Endothelial cell (in vitro differentiated cells): ENCODE results near the gene EVA1C. TPM values are rescaled to one million over a fixed set of nuclear protein-coding genes. Genes with fewer than 3 reads are reported as not detected.
A peak's percentile ranks its signal among the peaks of the same experiment; 100 is the strongest.
"Not testable (repeated sequence)": the region's sequence is repeated elsewhere in the genome, so short reads cannot be mapped to it uniquely, and the experiment has no call there.

Source experiments
- DNase-seq: peaks from one replicate; pipeline ENCODE4 v3.0.0; 2021; ENCODE audit warnings: low spot score
- H3K27ac Mint-ChIP-seq: one replicate; pipeline ENCODE4 v1.8.0; 2021; ENCODE audit warnings: mixed read lengths, inconsistent platforms; ENCODE audit not compliant: unreplicated experiment
- H3K27me3 Mint-ChIP-seq: one replicate; pipeline ENCODE4 v1.8.0; 2021; ENCODE audit warnings: mild to moderate bottlenecking, moderate library complexity, mixed read lengths, inconsistent platforms; ENCODE audit not compliant: unreplicated experiment
- H3K36me3 Mint-ChIP-seq: one replicate; pipeline ENCODE4 v1.8.0; 2021; ENCODE audit warnings: mild to moderate bottlenecking, low read depth, mixed read lengths, inconsistent platforms; ENCODE audit not compliant: unreplicated experiment
- H3K4me1 Mint-ChIP-seq: one replicate; pipeline ENCODE4 v1.8.0; 2021; ENCODE audit warnings: mild to moderate bottlenecking, mixed read lengths, inconsistent platforms; ENCODE audit not compliant: unreplicated experiment
- H3K4me3 Mint-ChIP-seq: one replicate; pipeline ENCODE4 v1.8.0; 2021; ENCODE audit warnings: mild to moderate bottlenecking, mixed read lengths, inconsistent platforms; ENCODE audit not compliant: unreplicated experiment
- H3K9me3 Mint-ChIP-seq: one replicate; pipeline ENCODE4 v1.8.0; 2021; ENCODE audit warnings: mixed read lengths, inconsistent platforms; ENCODE audit not compliant: unreplicated experiment
- total RNA-seq: library from RNA; stranded (reverse); fragmentation: NEBNext Ultra II Directional; extraction: Animal tissue kit (Norgen Biotek cat#: 25700); gene quantifications from one replicate; pipeline ENCODE4 v1.2.1, GENCODE V29; 2021; ENCODE audit not compliant: unreplicated experiment
- TF ChIP-seq, protein P1 (sequence below): fragments of 200-600 bp; sonication (generic); IDR thresholded peaks from one replicate; pipeline ENCODE4 v1.5.0; 2021; ENCODE audit warnings: antibody characterized with exemption; ENCODE audit not compliant: unreplicated experiment

The EVA1C gene
- total RNA-seq, 1 donor from 2014 or later, result 1.1 TPM

DNA sequence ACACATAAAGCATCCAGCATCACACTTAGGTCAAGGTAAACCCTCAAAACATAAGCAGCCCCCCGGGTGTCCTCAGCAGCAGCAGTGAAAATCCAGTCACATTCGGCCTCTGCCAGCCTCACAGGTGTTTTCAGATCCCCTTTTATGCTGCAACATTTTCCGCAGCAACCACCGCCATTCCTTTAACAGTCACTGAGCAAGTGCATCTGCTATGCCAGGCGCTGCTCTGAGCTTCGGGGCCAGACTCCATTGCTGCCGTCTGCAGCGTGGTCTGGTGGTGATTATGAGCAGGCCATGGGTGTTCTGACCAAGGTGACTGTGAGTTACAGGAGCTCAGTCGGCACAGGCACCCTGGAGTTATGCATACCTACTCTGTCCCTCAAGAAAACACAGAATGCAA, 24.2 kb upstream of the EVA1C start:
- Mint-ChIP-seq H3K9me3 (no peaks in the 10 kb centered on the region), H3K36me3 (peaks cover 2% of the 10 kb centered on the region), H3K27me3 (peaks cover 1% of the 10 kb centered on the region), H3K27ac (no peak overlapping the region), H3K4me3 (no peak overlapping the region), H3K4me1 (no peaks in the 10 kb centered on the region)
- DNase-seq, result no peak
- TF ChIP-seq, protein P1, sequence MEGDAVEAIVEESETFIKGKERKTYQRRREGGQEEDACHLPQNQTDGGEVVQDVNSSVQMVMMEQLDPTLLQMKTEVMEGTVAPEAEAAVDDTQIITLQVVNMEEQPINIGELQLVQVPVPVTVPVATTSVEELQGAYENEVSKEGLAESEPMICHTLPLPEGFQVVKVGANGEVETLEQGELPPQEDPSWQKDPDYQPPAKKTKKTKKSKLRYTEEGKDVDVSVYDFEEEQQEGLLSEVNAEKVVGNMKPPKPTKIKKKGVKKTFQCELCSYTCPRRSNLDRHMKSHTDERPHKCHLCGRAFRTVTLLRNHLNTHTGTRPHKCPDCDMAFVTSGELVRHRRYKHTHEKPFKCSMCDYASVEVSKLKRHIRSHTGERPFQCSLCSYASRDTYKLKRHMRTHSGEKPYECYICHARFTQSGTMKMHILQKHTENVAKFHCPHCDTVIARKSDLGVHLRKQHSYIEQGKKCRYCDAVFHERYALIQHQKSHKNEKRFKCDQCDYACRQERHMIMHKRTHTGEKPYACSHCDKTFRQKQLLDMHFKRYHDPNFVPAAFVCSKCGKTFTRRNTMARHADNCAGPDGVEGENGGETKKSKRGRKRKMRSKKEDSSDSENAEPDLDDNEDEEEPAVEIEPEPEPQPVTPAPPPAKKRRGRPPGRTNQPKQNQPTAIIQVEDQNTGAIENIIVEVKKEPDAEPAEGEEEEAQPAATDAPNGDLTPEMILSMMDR, result no peak

- TF ChIP-seq, protein P1, result no peak
- no peak for DNase-seq
- H3K4me3 Mint-ChIP-seq, result no peak overlapping the region
- no peaks in the 10 kb centered on the region for H3K4me1 Mint-ChIP-seq
- no peak overlapping the region for H3K27ac Mint-ChIP-seq
- H3K27me3 Mint-ChIP-seq, result no peaks in the 10 kb centered on the region
- H3K9me3 Mint-ChIP-seq, result no peaks in the 10 kb centered on the region
- H3K36me3 Mint-ChIP-seq, result peaks cover 4% of the 10 kb centered on the region
Measured at GRCh38 chr21:32389337-32390015, 23.0 kb upstream of the EVA1C start.

GRCh38 chr21:32390537-32391224, 21.8 kb upstream of the EVA1C start:
- not testable (repeated sequence) for H3K4me3 Mint-ChIP-seq, H3K4me1 Mint-ChIP-seq, H3K36me3 Mint-ChIP-seq, H3K27ac Mint-ChIP-seq, H3K9me3 Mint-ChIP-seq, H3K27me3 Mint-ChIP-seq, DNase-seq

DNA sequence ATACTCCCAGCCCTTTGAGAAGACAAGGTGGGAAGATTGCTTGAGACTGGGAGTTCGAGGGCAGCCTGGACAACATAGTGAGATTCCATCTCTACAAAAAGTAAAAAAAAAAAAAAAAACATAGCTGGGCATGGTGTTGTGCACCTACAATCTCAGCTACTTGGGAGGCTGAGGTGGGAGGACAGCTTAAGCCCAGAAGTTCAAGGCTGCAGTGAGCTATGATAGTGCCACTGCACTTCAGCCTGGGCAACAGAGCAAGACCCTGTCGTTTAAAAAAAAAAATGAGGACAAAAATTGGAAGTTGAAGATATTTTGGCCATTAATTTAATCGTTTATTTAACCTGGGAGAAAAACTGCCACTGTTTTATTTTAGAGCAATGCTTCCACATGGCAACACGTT, 20.8 kb upstream of the EVA1C start:
- Mint-ChIP-seq H3K27me3 (no peaks in the 10 kb centered on the region), H3K27ac (no peak overlapping the region), H3K4me3 (peak overlapping the region; percentile 89), H3K36me3 (peaks cover 4% of the 10 kb centered on the region), H3K4me1 (no peaks in the 10 kb centered on the region), H3K9me3 (no peaks in the 10 kb centered on the region)
- TF ChIP-seq, protein P1, result no peak
- no peak for DNase-seq

DNA sequence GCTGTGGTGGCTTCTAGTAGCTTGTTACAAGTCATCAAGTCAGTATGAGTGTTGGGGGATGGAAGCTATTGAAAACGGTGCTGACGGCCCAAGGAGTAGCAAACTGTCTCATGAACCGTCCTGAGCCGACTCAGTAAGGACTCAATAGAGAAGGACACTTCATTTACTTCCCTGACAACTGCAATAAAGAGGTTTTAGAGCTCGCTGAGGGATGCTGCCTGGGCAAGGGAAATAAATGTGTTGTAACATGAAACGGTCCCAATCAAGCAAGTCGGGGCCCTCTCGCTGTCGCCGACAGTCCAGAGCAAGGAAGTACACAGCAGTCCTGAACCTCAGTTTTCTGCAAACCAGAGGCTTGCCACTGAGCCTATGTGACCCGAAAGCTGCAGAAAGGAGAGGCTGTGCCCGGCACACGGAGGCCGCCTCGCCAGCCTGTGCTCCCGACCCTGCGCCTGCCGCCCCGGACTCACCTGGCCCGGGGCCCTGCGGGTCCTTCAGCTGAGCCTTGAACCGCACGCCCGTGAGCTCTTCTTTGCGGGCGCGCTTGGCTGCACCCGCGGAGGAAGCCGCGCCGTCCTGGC, 20.1 kb upstream of the EVA1C start:
- Mint-ChIP-seq H3K4me3 (peak overlapping the region; percentile 89), H3K36me3 (peaks cover 4% of the 10 kb centered on the region), H3K4me1 (no peaks in the 10 kb centered on the region), H3K27ac (no peak overlapping the region), H3K27me3 (no peaks in the 10 kb centered on the region), H3K9me3 (no peaks in the 10 kb centered on the region)
- DNase-seq, result no peak
- TF ChIP-seq, protein P1, result no peak
